ENCODE results near the gene RPS16.

DNA sequence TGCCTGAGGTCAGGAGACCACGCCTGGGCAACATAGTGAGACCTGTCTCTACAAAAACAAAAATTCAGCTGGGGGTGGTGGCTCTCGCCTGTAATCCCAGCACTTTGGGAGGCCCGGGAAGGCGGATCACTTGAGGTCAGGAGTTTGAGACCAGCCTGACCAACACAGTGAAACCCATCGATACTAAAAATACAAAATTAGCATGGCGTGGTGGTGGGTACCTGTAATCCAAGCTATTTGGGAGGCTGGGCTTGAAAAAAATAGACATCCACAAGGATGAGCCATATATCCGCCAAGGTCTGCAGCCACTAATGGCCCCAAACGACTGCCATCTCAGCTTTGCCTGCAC, 3.1 kb downstream of the RPS16 start:
- TF ChIP-seq, protein P1, sequence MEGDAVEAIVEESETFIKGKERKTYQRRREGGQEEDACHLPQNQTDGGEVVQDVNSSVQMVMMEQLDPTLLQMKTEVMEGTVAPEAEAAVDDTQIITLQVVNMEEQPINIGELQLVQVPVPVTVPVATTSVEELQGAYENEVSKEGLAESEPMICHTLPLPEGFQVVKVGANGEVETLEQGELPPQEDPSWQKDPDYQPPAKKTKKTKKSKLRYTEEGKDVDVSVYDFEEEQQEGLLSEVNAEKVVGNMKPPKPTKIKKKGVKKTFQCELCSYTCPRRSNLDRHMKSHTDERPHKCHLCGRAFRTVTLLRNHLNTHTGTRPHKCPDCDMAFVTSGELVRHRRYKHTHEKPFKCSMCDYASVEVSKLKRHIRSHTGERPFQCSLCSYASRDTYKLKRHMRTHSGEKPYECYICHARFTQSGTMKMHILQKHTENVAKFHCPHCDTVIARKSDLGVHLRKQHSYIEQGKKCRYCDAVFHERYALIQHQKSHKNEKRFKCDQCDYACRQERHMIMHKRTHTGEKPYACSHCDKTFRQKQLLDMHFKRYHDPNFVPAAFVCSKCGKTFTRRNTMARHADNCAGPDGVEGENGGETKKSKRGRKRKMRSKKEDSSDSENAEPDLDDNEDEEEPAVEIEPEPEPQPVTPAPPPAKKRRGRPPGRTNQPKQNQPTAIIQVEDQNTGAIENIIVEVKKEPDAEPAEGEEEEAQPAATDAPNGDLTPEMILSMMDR (IDR thresholded peaks at IDR 0.05): no peak
- TF ChIP-seq POLR2A (IDR thresholded peaks at IDR 0.05): no peak
